Peyer's patch (tissue), 4 donors: ENCODE results near the gene RABL6.

Source experiments
- CTCF ChIP-seq, 6 experiments: fragments of 450-650 bp in 4 of 6; fragments of 200-600 bp in 2 of 6; sonication (generic) in 1 of 6; IDR thresholded peaks; one replicate each; pipeline ENCODE4 v1.5.1; 2017 to 2019; ENCODE audit warnings: antibody characterized with exemption in 6 of 6, mild to moderate bottlenecking in 3 of 6, moderate library complexity in 1 of 6
- POLR2A ChIP-seq, 2 donors: fragments of 450-650 bp; IDR thresholded peaks; one replicate each; pipeline ENCODE4 v1.5.1; 2017; ENCODE audit warnings: antibody characterized with exemption in 2 of 2, mild to moderate bottlenecking in 2 of 2, moderate library complexity in 2 of 2

- no peak for TF ChIP-seq CTCF (IDR thresholded peaks at IDR 0.05)
- no peak for TF ChIP-seq POLR2A (IDR thresholded peaks at IDR 0.05)
Measured at GRCh38 chr9:136862849-136863622, 55.3 kb downstream of the RABL6 start.
